GM19099 (cell line): ENCODE data around the gene PCBP3.

Experiments used
- POLR2A ChIP-seq: IDR thresholded peaks from 3 replicates; pipeline ENCODE4 v1.6.1; 2011; ENCODE audit warnings: low read depth; ENCODE audit not compliant: insufficient read length; ENCODE audit errors: extremely low read depth

PCBP3 gene

DNA sequence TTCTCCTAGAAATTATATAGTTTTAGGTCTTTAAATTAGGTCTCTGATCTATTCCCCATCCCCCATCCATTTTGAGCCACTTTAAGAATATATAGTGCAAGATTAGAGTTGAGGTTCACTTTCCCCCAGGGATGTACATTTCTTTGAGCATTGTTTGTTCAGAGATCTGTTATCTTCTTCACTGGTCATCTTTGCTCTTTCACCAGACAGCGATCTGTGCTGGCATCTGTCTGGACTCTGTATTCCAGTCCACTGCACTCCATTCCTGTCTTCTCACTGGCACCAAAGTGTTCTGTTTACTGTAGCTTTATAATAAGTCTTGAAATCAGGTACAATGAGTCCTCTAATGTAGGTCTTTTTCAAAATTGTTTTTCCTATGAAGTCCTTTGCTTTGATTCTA is 112.5 kb downstream of the PCBP3 start:
- TF ChIP-seq POLR2A = no peak

DNA sequence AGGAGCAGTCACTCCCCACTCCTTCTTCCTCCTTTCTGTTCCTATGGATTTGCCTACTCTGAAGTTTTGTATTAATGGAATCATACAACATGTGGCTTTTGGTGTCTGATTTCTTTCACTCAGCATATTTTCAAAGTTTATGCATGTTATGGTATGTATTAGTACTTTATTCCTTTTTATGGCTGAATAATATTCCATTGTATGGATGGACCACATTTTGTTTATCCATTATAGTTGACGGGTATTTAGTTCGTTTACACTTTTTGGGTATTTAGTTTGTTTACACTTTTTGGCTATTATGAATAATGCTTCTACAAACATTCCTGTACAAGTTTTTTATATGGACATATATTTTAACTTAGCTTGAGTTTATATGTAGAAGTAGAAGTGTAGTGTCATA is 113.1 kb downstream of the PCBP3 start:
- TF ChIP-seq POLR2A = no peak

DNA sequence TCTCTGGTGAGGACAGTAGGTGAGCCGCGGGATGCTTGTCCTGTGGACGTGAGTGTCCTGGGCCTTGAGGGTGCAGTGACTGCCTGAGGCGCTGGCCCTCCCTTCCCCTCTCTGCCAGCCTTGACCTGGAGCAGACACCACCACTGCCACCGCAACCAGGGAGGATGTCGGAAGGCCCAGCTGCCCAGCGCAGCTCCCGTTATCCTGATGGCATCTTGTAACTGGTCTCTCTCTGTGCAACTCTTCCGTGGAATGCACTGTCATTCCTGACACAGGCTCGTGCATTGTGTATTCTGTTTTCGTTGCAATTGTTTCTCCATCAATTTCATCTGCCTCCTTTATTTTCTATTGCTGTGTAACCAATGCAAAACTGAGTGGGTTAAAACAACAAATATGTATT is 118.2 kb downstream of the PCBP3 start:
- no peak for TF ChIP-seq POLR2A

DNA sequence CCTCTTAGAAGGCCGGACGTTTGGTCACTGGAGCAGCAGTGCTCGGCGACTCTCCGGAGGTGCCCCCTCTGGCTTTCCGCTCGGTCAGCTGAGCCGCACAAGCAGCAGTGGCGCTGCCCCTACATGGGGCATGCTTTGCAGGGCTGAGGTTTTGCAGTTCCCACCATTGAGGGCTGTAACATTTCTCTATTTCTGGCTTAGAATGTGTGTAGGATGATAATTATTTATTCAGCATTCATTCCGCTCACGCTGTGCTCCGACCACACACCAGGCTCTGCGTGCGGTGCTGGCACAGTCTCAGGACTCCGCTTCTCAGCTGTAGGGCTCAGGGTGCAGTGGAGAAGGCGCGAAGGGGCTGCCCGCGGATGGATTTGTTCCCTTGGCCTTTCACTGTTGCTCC is 119.5 kb downstream of the PCBP3 start:
- TF ChIP-seq POLR2A = no peak

DNA sequence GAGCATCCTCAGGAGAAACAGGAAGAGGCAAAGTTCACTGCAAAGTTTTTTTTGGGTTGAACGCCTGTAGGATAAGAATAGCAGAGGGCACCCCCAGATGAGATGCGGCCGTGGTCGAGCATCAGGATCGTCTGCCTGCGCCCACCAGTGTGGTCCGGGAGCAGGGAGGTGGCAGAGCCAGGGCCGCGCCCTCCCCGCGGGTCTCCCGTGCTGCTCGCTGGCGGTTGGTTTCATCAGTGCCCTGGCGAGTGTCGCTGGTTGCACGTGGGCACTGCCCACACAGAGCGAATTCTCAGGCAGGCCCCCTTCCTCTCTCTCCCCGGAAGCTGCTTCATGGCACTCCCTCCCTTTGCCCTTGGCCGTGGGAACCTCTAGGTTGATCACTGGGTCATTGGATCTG is 120.0 kb downstream of the PCBP3 start:
- TF ChIP-seq POLR2A = no peak

DNA sequence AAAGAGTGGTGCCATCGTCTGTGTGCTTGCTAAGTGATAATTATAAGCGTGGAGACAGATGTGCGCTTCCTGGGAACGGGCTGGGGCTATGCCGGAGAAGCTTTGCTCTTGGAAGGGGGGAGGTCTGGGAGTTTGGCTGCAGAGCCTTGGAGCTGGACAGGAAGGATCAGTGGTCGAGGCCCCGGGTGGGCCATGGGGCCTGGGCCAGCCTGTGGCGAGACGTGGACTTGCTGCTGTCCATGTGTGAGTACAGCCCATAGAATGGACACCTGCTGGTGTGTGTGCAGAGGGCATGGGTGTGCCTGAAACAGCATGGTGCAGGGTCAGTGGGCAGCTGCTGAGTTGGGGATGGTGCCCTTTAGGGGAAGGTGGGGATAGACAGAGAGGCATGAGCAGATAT is 121.3 kb downstream of the PCBP3 start:
- no peak for TF ChIP-seq POLR2A

DNA sequence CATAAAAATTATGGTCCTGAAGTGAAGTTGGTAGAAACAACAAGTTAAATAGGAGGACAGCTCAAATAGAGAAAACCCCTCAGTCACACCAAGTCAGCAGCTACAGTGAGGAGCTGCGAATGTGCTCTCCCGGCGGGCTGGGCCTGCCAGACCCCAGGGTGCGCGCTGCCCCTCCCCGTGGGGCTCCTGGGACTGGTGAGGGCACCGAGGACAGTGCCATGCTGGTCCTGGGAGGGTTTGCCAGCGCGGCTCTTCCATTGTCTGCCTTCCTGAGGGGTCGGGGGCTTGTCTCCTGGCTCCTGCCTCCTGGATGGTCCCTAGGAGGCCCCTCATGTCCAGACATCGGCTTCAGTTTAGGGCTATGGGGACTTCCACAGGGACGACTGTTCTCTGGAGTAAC is 121.8 kb downstream of the PCBP3 start:
- no peak for TF ChIP-seq POLR2A

DNA sequence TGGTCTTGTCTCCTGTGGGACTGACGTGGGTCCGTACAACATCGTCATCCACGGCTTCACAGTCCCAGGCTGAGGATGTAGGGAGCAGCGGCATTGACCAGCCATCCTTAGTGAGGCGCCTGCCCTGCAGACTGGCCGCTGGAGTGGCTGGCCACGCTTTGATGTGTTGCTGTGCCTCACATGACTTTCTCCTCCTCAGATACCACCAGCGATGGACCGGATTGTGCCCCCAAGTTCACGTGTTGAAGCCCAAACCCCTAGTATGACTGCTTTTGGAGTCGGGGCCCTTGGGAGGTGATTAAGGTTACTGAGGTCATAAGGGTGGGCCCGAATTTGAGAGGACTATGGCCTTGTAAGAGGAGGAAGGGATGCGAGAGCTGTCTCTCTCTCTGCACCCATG is 122.5 kb downstream of the PCBP3 start:
- no peak for TF ChIP-seq POLR2A

DNA sequence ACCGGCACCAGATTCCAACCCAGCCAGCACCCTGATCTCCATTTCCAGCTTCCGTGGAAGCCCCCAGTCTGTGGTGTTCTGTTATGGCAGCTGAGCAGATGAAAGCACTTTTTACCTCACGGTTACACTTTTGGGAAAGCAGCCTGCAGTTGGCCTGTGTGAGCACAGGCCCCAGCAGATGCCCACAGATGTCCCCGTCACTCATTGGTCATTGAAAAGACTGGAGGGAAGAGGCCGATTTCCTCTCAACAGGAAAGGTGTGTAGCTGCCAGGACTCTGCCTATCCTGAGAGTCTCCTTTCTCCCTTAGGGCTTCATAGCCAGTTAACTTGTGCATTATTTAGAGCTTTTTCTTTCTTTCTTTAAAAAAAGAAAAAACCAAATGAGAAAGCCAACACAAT is 123.0 kb downstream of the PCBP3 start:
- TF ChIP-seq POLR2A = no peak

DNA sequence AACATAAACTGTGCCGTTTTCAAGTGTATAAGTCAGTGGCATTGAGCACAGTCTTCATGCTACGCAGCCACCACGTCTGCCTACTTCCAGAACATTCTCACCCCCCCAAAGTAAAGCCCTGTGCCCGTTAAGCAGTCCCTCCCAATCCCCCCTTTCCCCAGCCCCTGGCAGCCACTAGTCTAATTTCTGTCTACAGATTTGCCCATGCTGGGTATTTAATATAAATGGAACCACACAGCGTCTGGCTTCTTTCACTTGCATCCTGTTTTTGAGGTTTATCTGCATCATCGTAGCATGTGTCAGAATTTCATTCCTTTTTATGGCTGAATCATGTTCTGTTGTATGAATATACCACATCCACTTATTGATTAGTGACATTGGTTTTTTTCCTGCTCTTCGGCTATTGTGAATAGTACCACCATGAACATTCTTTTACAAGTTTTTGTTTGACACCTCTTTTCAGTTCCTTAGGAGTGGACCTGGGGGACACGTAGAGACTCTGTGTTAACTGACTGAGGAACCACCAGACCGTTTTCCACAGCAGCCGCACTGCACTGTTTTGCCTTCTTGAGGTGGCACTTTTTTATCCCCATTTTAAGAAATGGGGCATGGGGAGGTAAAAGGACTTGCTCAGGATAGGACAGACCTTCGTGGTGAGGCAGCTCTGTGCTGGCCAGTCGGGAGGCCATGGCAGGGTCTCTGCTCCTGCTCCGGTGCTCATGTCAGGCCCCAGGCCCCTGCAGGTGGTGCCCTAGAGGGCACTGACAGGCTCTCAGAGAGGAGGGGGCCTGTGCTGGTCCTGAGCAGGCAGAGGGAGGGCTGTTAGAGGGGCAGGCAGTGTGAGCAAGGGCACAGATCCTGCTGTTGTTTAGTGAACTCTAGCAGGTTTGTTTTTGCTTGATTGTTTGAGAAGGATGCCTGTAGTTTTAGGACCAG is 123.8 kb downstream of the PCBP3 start:
- TF ChIP-seq POLR2A = no peak

DNA sequence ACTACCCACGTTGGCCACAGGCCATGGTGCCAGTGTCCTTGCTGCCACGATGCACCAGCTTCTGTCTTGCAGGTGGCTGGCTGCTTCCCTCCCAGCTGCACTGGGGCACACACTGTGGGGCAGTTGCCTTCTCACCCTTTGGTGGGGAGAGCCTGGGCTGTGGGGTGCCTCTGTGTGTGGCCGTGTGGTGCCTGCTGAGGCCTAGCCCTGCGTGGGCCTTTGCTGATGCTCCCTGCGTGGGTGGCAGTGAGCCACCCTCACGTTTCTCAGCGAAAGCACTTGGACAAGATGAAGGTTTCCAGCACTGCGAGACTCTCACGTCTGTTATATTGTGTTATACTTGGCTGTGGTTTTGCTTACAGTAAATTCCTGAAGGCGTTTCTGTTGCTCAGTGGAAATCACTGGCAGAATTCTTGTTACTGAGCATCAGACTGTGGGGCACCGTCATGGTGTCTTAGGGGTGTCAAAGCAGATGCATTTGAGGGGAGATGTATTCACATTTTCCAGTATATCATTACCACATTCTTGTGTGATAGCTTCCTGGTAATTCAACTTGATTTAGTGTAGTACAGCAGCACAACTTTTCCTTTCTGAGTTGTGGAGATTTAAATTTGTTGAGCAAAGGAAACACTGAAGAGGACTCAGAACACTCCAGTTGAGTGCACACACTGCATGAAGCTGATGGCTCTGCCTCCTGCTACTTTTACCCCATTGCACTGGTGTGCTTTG is 124.7 kb downstream of the PCBP3 start:
- TF ChIP-seq POLR2A = no peak

DNA sequence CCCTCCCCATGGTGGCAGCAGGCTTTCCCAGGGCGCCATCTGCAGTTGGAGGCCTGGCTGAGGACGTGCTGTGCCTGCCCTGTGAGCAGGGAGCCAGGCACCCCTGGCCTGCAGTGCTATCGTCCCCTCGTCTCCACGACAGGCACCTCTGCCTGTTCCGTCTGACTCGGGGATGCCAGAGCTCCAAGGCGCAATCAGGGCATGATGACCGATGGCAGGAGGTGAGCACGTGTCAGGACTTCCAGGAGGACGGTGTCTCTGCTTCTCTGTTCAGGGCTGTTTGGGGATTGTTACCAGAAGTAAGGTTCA is 125.2 kb downstream of the PCBP3 start:
- TF ChIP-seq POLR2A = no peak

DNA sequence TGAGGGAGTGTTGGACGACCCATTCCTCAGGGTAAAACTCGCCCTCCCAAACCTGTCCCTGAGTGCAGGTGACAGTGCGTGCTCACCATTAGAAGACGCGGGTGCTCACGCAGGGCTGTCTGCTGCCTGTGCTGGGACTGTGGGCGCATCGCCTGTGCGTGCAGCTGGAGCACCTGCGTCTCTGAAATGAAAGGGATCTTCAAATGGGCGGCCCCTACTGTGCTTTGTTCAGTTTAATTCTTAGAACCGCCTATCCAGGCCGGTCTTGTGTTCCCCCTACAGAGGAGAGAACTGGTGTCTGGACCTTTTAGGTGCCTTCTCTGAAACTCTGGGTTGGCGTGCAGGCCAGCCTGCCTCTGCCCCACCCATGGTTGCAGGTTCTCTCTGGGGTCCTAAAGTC is 125.8 kb downstream of the PCBP3 start:
- no peak for TF ChIP-seq POLR2A

DNA sequence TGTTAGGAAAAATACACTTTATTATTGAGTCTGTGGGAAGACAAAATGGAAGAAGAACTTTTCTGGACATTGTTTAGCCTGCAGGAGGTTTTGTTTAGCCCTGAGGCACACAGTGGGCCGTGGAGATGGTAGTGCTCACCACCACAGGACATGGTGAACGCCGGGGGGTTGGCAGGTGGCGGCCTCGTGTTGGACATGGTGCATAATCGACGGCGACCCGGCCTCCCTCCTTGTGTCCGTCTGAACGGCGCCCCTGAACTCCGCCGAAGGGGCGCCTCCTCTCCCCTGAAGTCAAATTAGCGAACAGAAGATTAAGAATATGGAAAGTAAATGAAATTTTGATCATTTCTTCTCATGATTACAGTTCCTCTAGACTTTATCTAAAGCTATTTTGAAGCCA is 126.4 kb downstream of the PCBP3 start:
- no peak for TF ChIP-seq POLR2A

DNA sequence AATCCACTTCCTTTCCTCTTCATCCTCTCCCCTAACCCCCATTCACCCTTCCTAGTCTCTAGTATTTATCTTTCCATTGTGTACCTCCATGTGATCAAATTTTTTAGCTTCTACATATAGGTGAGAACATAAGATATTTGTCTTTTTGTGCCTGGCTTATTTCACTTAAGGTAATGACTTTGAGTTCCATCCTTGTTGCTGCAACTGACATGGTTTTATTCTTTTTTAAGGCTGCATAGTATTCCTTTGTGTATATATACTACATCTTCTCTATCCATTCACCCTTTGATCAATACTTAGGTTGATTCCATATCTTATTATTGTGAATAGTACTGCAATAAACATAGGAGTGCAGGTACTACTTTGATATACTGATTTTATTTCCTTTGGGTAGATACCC is 128.7 kb downstream of the PCBP3 start:
- no peak for TF ChIP-seq POLR2A

DNA sequence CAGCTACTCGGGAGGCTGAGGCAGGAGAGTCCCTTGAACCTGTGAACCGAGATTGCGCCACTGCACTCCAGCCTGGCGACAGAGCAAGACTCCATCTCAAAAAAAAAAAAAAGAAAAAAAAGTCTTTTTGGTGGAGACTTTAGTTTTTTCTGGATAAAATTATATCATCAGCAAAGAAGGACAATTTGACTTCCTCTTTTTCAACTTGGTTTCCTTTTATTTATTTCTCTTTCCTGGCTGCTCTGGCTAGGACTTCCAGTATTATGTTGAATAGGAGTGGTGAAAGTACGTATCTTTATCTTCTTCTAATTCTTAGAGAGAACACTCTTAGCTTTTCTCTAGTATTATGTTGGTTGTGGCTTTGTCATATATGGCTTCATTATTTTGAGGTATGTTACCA is 130.8 kb downstream of the PCBP3 start:
- no peak for TF ChIP-seq POLR2A

DNA sequence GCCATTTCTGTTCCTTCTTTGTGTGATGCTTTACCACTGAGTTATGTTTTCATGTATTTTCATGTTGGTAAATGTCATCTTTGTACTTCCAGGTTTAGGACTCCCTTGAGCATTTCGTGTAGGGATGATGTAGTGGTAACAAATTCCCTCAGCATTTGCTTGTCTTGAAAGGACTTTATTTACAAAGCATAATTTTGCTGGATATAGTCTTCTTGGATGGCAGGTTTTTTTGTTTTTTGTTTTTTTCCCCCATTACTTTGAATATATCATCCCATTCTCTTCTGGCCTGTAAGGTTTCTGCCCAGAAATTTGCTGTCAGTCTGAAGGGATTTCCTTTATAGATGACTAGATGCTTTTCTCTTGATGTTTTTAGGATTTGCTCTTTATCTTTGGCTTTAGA is 133.4 kb downstream of the PCBP3 start:
- no peak for TF ChIP-seq POLR2A

DNA sequence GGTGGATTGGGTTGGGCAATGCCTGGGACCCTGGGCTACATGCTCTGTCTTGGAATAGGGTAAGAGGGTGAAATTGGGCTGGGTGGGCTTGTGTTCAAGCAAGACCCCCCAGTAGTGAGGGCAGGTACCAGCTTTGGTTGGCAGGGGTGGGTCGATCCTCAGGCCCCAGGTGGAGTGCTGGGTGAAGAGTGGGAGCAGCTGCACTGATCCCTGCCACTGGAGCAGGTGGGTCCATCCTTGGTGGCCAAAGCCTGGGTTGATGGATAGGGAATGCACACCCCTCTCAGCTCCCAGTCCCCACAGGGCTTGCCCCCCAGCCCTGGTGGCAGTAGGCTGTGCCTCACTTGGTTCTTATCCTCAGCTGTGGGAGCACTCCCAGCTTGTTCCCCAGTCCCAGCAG is 135.2 kb downstream of the PCBP3 start:
- TF ChIP-seq POLR2A = no peak
